AG04450 (cell line): ENCODE measurements around the gene STRADB. TPM values are rescaled to one million over a fixed set of nuclear protein-coding genes. Genes with fewer than 3 reads are reported as not detected.
"Not testable (repeated sequence)": the region's sequence is repeated elsewhere in the genome, so short reads cannot be mapped to it uniquely, and the experiment has no call there.

Experiments used
- CTCF ChIA-PET: fragments of 300-600, 350-600 bp; formaldehyde crosslinking; extraction: SDS; loops from one replicate; lab custom pipeline; 2022; ENCODE audit warnings: antibody characterized with exemption, inconsistent platforms; lab: Charles Lee
- POLR2A ChIA-PET: fragments of 350-600 bp; formaldehyde crosslinking; extraction: SDS; loops from one replicate; lab custom pipeline; 2021; ENCODE audit warnings: antibody characterized with exemption, inconsistent platforms; lab: Yijun Ruan, JAX
- DNase-seq: peaks from one replicate; pipeline ENCODE4 v3.0.0-alpha.2; 2011; ENCODE audit warnings: low read depth, low spot score
- H3K27ac ChIP-seq: one replicate; pipeline ENCODE4 v1.5.1; 2012; ENCODE audit warnings: low read depth, low read length, control low read depth
- H3K27me3 ChIP-seq: one replicate; pipeline ENCODE4 v1.6.0; 2012; ENCODE audit warnings: low read length; ENCODE audit not compliant: control insufficient read depth, insufficient read depth
- H3K4me3 ChIP-seq: 2 replicates; pipeline ENCODE4 v1.5.1; 2011; ENCODE audit warnings: mild to moderate bottlenecking, low read depth, low read length, control low read depth
- H3K9me3 ChIP-seq: 2 replicates; pipeline ENCODE4 v1.5.1; 2012; ENCODE audit warnings: low read length; ENCODE audit not compliant: control insufficient read depth, insufficient read depth
- CTCF ChIP-seq: IDR thresholded peaks from 2 replicates; pipeline ENCODE4 v1.5.1; 2011; ENCODE audit warnings: low read depth, low read length, control low read depth, inconsistent platforms
- polyA plus RNA-seq: library from polyadenylated mRNA; depleted of rRNA; stranded (reverse); fragments of >200 nt; gene quantifications from 2 replicates; pipeline ENCODE4 v1.2.3, GENCODE V29; 2011

STRADB gene
- polyA plus RNA-seq, 1 experiment = 34.7 TPM

GRCh38 chr2:201470821-201471731 is 19.5 kb downstream of the STRADB start:
- TF ChIP-seq CTCF = no peak
- Histone ChIP-seq H3K27me3 (no peaks in the 10 kb centered on the region), H3K9me3 (no peaks in the 10 kb centered on the region), H3K4me3 (no peak overlapping the region), H3K27ac (no peak overlapping the region)
- ChIA-PET CTCF (interaction anchor here (0.7 kb wide), 1 partner anchor 72 kb away, joined by 3 read pairs; no protein-coding TSS in a partner anchor), POLR2A (no interaction called here)
- no peak for DNase-seq

- DNase-seq = no peak
- no peaks in the 10 kb centered on the region for H3K27me3 ChIP-seq
- no peak overlapping the region for H3K4me3 ChIP-seq
- ChIA-PET CTCF (no interaction called here), POLR2A (no interaction called here)
- no peak for TF ChIP-seq CTCF
- no peak overlapping the region for H3K27ac ChIP-seq
- no peaks in the 10 kb centered on the region for H3K9me3 ChIP-seq
Measured at GRCh38 chr2:201471732-201472393, 20.3 kb downstream of the STRADB start.

GRCh38 chr2:201472411-201472810 is 20.9 kb downstream of the STRADB start:
- Histone ChIP-seq H3K9me3 (no peaks in the 10 kb centered on the region), H3K27ac (no peak overlapping the region), H3K27me3 (no peaks in the 10 kb centered on the region), H3K4me3 (no peak overlapping the region)
- POLR2A ChIA-PET = no interaction called here
- CTCF ChIA-PET = no interaction called here
- no peak for TF ChIP-seq CTCF
- no peak for DNase-seq

- CTCF ChIA-PET = interaction anchor here (0.6 kb wide), 1 partner anchor 103 kb away, joined by 3 read pairs; no protein-coding TSS in a partner anchor
- H3K27me3 ChIP-seq = no peaks in the 10 kb centered on the region
- TF ChIP-seq CTCF = no peak
- no peak overlapping the region for H3K27ac ChIP-seq
- POLR2A ChIA-PET = no interaction called here
- no peak for DNase-seq
- H3K9me3 ChIP-seq = no peaks in the 10 kb centered on the region
- H3K4me3 ChIP-seq = no peak overlapping the region
Measured at GRCh38 chr2:201482543-201482942, 31.0 kb downstream of the STRADB start.

GRCh38 chr2:201483342-201483741 is 31.8 kb downstream of the STRADB start:
- ChIA-PET POLR2A (no interaction called here), CTCF (no interaction called here)
- TF ChIP-seq CTCF = no peak
- Histone ChIP-seq H3K27me3 (no peaks in the 10 kb centered on the region), H3K4me3 (no peak overlapping the region), H3K27ac (no peak overlapping the region), H3K9me3 (no peaks in the 10 kb centered on the region)
- no peak for DNase-seq

GRCh38 chr2:201483758-201484157 is 32.2 kb downstream of the STRADB start:
- H3K27ac ChIP-seq, DNase-seq, POLR2A ChIA-PET, H3K9me3 ChIP-seq, H3K27me3 ChIP-seq, H3K4me3 ChIP-seq, CTCF ChIA-PET: not testable (repeated sequence)
